Esophagus mucosa (tissue), 1 donor: ENCODE measurements around the gene FBXO21. TPM values are rescaled to one million over a fixed set of nuclear protein-coding genes. Genes with fewer than 3 reads are reported as not detected.
A peak's percentile ranks its signal among the peaks of the same experiment; 100 is the strongest.
"Not testable (repeated sequence)": the region's sequence is repeated elsewhere in the genome, so short reads cannot be mapped to it uniquely, and the experiment has no call there.

ENCODE experiments used
- ATAC-seq: fragments of 200-7000 bp; cut with Tn5 transposase; one replicate; pipeline ENCODE4 v1.9.1; 2020
- total RNA-seq: library from RNA; stranded (reverse); gene quantifications from one replicate; pipeline ENCODE4 v1.2.4, GENCODE V29; 2023
- donor health status: DM: yes; HTN: yes; CAD: no.

FBXO21 gene
- total RNA-seq, 1 donor from 2014 or later: 22.9 TPM

GRCh38 chr12:117134721-117135120 is 55.5 kb downstream of the FBXO21 start:
- no peak for ATAC-seq

- peak; percentile 8 for ATAC-seq
Observed at GRCh38 chr12:117134059-117134458, 56.2 kb downstream of the FBXO21 start.

DNA sequence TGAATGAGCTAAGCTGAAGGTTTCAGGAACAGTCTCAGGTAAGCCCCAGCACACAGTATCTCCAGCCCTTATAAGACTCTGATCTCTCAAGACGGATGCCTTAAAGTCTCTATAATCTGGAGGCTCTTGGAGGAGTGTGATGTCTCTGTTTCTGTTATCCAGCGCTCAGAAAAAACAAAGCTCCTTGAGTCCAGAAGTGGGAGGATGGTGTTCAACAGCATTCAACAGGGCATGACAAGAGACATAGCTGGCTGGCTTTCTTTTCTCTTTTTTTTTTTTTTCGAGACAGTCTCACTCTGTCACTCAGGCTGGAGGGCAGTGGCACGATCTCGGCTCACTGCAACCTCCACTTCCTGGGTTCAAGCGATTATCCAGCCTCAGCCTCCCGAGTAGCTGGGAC is 59.5 kb downstream of the FBXO21 start:
- no peak for ATAC-seq

DNA sequence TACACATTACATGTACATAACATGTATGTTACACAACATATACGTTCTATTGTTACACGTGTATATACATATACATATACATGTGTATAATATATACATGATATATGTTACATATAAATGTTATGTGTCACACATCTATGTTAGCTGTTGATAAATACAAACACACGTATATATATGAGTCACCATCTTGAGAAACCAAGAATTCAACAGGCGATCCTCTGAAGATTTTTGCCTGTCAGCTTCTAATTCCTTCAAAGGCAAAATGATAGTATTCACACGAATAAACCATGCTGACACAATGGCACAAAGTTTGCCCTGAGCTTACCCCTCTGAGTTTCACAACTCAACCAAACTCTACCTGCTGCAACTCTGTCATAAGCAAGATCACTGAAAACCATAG is 60.9 kb downstream of the FBXO21 start:
- ATAC-seq: no peak

DNA sequence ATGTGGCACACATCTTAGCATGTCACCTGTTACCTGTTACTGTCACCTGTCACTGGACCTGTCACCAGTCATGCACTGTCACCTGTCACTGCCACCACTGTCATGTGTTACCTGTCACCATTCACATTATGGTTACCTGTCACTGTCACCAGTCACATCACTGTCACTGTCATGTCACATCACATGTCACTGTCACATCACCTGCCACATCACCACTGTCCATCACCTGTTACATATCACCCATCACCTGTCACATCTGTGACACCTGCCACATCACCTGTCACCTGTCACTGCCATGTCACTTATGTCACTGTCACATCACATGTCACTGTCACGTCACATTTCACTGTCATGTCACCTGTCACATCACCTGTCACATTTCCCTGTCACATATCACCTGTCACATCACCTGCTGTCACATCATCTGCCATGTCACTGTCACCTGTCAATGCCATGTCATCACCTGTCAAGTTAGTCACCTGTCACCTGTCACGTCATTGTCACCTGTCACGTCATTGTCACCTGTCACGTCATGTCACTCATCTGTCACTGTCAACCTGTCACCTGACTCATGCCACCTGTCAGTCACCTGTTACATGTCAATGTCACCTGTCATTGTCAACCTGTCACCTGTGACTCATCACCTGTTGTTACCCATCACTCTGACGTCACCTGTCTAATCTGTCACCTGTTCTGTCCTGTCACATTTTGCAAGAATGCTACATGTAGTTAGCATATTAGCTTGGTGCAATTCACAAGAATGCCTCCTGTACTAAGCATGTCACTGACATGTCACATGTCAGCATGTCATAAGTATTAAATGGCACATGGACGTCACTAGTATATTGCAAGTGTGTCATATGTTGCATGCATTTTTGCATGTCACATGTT is 62.1 kb downstream of the FBXO21 start:
- no peak for ATAC-seq

DNA sequence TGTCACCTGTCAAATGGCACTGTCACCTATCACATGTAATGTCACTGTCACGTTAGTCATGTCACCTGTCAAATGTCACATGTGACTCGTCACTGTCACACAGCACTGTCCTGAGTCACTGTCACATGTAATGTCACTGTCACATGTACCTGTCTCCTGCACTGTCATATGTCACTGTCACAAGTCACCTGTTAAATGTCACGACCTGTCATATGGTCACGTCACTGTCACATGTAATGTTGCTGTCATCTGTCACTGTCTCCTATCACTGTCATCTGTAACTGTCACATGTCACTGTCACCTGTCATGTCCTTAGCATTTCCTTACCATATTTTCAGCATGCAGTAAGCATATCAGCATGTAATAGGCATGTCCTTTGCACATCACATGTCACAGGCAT is 63.9 kb downstream of the FBXO21 start:
- no peak for ATAC-seq

DNA sequence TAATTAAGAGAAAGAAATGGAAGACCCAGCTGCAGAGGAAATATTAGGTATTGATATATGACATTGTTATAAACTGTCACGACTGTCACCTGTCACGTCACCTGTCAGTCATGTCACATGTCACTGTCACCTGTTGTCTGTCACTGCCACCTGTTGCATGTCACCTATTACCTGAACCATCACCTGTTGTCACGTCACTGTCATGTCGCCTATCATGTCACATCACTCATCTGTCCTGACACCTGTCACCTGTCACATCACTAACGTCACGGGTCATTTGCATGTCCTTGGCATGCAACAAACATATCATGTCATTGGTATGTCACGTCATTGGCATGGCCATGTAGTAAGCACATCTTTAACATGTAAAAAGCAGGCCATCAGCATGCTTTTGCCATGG is 64.5 kb downstream of the FBXO21 start:
- ATAC-seq: no peak

GRCh38 chr12:117125272-117125613 is 65.0 kb downstream of the FBXO21 start:
- peak; percentile 49 for ATAC-seq

DNA sequence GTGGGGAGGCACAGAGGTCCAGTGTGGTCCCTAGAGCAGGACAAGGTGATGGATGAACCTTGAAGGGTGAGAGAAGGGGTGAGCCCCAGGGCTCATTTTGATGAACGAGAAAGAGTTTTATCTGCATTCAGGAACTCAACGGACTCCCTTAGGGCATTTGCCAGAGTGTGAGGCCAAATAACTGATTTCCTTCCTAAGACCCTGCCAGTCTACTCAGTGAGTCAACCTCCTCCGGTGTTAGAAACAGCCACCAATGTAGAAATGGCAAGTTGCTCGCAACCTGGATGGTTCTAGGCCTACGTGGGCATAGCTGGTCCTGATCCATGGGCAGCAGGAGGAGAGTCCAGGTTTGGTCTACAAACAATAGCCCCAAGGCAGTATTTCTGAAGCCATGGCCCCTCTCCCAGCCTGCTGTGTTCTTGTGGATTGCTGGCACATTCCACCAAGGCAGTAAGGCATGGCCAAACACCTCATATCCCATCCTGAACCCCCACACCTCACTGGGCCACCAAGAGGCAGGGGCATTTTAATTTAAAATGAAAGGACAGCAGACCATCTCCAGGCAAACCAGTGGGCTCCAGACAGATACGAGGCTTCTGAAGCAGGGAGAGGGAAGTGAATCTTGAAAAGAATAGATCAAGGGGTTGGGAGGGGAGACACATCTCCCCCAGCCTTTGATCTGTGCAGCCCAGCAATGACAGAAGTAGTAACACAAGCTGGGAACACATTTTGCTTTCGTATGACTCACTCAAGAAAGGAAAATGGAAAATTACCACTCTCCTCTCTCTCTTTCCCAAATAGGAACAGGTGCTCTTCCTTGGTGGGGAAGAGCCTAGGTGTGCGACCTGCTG is 65.6 kb downstream of the FBXO21 start:
- no peak for ATAC-seq

DNA sequence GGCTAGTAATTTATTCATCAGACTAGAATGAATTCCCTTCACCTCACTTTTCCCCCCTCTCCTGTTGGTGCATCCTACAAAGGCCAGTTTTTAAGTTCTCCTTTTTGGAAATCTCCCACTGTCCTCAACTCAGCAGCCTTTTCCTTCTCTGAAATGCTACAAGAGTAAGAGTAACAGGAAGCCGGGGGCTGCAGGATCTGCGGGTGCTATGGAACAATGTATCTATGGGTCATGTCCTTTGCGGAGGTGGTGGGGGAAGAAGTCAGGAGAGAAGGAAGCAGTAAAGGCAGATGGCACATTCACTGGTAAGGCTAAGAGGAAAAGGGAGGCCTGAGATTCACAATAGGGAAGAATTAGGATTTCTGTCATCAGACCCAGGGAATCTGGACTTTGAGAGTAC is 68.8 kb downstream of the FBXO21 start:
- no peak for ATAC-seq

- ATAC-seq: no peak
Observed at GRCh38 chr12:117120787-117121186, 69.5 kb downstream of the FBXO21 start.

- ATAC-seq: peak; percentile 46
Observed at GRCh38 chr12:117119592-117120198, 70.6 kb downstream of the FBXO21 start.

- no peak for ATAC-seq
Observed at GRCh38 chr12:117118838-117119591, 71.3 kb downstream of the FBXO21 start.

DNA sequence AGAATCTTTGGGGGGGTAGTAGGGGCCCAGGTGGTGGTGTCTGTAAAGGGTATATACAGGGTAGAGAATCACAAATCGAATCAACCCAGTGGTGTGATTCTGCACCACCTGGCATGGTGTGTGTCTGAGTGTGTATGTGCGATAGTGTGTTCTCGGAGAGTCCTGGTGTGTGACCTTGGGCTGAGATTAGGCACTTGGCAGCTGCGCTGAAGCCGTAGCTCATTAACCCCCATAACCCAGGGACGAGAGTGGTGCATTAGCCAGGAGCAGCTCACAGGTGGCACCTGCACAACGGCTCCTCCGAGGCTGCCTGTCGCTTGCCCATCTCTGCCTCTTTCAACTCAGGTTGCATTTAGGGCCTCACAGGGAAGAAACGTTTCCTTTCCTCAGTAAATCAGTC is 75.5 kb downstream of the FBXO21 start:
- no peak for ATAC-seq

GRCh38 chr12:117113231-117113630 is 77.0 kb downstream of the FBXO21 start:
- no peak for ATAC-seq

DNA sequence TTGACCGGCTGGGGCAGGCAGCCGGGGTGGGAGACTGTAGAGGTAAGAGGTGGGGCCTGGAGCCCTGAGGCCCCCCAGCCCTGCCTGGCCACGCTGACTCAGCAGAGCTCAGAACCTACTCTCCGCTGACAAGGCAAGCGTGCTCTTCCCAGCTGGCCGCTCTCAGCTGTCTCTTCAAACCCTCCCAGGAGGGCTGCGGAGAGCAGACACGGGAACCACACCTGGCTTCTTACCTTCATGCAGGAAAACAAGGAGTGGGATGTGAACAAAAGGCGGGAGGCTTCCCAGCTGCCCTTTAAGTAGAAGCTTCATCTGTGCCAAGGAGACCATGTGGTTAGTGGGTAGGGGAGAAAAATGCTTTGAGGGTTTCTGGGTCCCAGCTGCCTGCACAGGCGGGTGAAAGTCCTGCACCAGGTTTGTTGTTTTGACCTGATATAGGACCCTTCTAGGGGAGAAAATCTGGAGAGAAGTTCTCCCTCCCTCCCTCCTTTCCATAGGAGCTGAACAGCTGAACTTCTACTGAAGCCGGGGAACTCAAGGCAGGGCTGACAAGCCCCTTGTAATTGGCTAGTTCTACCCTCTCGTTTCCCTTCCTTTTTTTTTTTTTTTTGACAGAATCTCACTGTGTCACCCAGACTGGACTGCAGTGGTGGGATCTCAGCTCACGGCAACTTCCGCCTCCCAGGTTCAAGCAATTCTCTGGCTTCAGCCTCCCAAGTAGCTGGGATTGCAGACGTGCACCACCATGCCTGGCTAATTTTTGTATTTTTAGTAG is 78.3 kb downstream of the FBXO21 start:
- no peak for ATAC-seq

- peak; percentile 23 for ATAC-seq
Observed at GRCh38 chr12:117111386-117111785, 78.9 kb downstream of the FBXO21 start.

- no peak for ATAC-seq
Observed at GRCh38 chr12:117109943-117110635, 80.2 kb downstream of the FBXO21 start.

- no peak for ATAC-seq
Observed at GRCh38 chr12:117105902-117106301, 84.4 kb downstream of the FBXO21 start.

GRCh38 chr12:117104003-117104402 is 86.3 kb downstream of the FBXO21 start:
- not testable (repeated sequence) for ATAC-seq

GRCh38 chr12:117102800-117103181 is 87.5 kb downstream of the FBXO21 start:
- ATAC-seq: no peak
